Tibial artery (tissue), 4 donors: ENCODE results near the gene BAIAP2.

ENCODE experiments used
- DNase-seq, 2 donors: peaks; one replicate each; pipeline ENCODE4 v3.0.0-alpha.2; 2019
- H3K27ac ChIP-seq, 2 donors: fragments of 200-600 bp; sonication (generic) in 1 of 2; 1 replicate in 1 of 2; 2 replicates in 1 of 2; pipeline ENCODE4 v1.5.1; 2018 to 2019; ENCODE audit warnings: mild to moderate bottlenecking in 1 of 2
- H3K27me3 ChIP-seq, 2 donors: fragments of 200-600 bp; sonication (generic) in 1 of 2; one replicate each; pipeline versions ENCODE4 v1.5.1 to v1.6.0; 2016 to 2019
- H3K36me3 ChIP-seq, 3 donors: fragments of 200-600 bp; sonication (generic) in 2 of 3; one replicate each; pipeline ENCODE4 v1.5.1; 2016 to 2019; ENCODE audit warnings: mild to moderate bottlenecking in 2 of 3
- H3K4me1 ChIP-seq, 4 donors: fragments of 200-600 bp; sonication (generic) in 2 of 4; 1 replicate in 3 of 4; 2 replicates in 1 of 4; pipeline ENCODE4 v1.5.1; 2016 to 2019
- H3K4me3 ChIP-seq, 2 donors: fragments of 200-600 bp; sonication (generic) in 1 of 2; 1 replicate in 1 of 2; 2 replicates in 1 of 2; pipeline ENCODE4 v1.5.1; 2018 to 2019; ENCODE audit warnings: mild to moderate bottlenecking in 2 of 2
- H3K9me3 ChIP-seq, 3 donors: fragments of 200-600 bp; sonication (generic) in 1 of 3; one replicate each; pipeline ENCODE4 v1.5.1; 2016 to 2019
- intact Hi-C: fragments of 100-400 bp; cut with DNase I; formaldehyde crosslinking; loops from one replicate; pipeline ENCODE4 v1.15.0; 2023; ENCODE audit warnings: low total_unique reads
- TF ChIP-seq, protein P1 (sequence below), 2 experiments: fragments of 200-600 bp in 1 of 2; fragments of 450-650 bp in 1 of 2; IDR thresholded peaks; one replicate each; pipeline ENCODE4 v1.5.1; 2017 to 2019; ENCODE audit warnings: antibody characterized with exemption in 2 of 2, mild to moderate bottlenecking in 1 of 2, moderate library complexity in 1 of 2

Gene BAIAP2

DNA sequence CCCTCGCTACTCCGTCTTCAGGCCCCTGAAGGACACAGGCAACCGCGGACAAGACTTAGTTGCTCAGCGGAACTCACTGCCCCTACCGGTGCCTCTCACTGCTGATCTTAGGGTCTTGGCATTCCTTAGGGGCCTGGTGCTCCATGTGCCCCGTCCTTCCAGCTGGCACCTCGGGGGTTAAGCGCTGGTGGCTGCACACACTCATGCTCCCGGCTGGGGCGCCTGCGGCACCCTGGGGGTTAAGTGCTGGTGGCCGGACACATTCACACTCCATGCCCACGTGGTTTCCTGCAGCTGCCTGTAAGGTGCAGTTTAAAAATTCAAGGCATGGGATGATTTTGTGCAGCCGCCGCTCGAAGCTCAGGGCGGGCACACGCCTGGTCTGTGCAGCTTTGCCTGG is 45.1 kb downstream of the BAIAP2 start:
- no peak for DNase-seq
- H3K27me3 ChIP-seq, result peaks cover 0 to 34% of the 10 kb centered on the region in 2 donors
- intact Hi-C loops, result no loop called here
- H3K9me3 ChIP-seq, result no peaks in the 10 kb centered on the region
- H3K36me3 ChIP-seq, result peaks cover 0 to 4% (median 0%) of the 10 kb centered on the region in 3 donors
- peaks cover 0 to 15% (median 0%) of the 10 kb centered on the region in 4 donors for H3K4me1 ChIP-seq
- H3K4me3 ChIP-seq, result no peak overlapping the region
- TF ChIP-seq, protein P1, sequence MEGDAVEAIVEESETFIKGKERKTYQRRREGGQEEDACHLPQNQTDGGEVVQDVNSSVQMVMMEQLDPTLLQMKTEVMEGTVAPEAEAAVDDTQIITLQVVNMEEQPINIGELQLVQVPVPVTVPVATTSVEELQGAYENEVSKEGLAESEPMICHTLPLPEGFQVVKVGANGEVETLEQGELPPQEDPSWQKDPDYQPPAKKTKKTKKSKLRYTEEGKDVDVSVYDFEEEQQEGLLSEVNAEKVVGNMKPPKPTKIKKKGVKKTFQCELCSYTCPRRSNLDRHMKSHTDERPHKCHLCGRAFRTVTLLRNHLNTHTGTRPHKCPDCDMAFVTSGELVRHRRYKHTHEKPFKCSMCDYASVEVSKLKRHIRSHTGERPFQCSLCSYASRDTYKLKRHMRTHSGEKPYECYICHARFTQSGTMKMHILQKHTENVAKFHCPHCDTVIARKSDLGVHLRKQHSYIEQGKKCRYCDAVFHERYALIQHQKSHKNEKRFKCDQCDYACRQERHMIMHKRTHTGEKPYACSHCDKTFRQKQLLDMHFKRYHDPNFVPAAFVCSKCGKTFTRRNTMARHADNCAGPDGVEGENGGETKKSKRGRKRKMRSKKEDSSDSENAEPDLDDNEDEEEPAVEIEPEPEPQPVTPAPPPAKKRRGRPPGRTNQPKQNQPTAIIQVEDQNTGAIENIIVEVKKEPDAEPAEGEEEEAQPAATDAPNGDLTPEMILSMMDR (IDR thresholded peaks at IDR 0.05), result no peak
- H3K27ac ChIP-seq, result no peak overlapping the region

DNA sequence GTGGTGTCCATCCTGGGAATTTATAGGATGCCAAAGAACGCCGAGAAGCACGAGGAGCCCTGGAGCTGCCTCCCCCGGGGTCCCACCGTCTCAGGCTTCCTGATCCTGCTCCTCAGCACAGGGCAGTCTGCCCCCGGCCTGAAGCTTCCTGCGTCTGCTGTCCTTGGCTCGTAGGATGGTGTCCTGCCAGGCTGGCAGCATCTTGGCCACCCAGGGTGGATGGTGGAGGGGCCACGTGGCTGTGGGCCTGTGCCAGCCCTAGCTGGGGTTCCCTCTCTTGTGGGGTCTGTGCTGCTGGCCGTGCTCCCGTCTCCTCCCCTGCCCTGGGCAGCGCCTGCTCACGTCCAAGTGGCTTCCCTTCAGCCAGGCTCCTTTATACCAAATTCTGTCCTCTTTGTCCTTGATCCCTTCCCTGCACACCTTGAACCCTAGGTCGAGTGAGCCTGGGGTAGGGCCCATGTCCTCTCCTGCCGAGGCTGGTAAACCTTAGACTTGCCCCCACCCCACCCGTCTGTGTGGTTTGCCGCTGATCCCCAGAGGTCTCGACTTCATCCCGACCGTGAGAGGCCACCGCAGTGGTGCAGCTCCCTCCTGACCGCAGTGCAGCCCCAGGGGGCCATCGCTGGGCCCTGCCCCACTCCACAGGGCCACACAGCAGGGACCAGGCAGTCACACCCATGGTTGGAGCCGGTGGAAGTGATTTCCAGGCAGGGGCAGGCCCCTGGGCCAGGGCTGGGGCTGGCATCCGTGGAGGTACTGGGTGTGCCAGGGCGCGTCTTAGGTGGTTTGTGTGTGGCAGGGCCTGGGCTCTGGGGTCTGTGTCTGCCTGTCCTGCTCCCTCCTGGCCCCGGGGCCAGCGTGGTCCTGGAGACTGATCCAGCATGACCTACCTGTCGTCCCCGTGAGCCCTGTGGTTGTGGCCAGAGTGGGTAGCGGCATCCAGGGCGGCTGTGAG is 46.5 kb downstream of the BAIAP2 start:
- TF ChIP-seq, protein P1 (IDR thresholded peaks at IDR 0.05), result no peak
- DNase-seq, result no peak
- no peaks in the 10 kb centered on the region for H3K9me3 ChIP-seq
- H3K27ac ChIP-seq, result no peak overlapping the region
- peaks cover 0 to 15% (median 0%) of the 10 kb centered on the region in 4 donors for H3K4me1 ChIP-seq
- peaks cover 0 to 16% (median 0%) of the 10 kb centered on the region in 3 donors for H3K36me3 ChIP-seq
- peaks cover 0 to 27% of the 10 kb centered on the region in 2 donors for H3K27me3 ChIP-seq
- no peak overlapping the region for H3K4me3 ChIP-seq
- intact Hi-C loops, result no loop called here

DNA sequence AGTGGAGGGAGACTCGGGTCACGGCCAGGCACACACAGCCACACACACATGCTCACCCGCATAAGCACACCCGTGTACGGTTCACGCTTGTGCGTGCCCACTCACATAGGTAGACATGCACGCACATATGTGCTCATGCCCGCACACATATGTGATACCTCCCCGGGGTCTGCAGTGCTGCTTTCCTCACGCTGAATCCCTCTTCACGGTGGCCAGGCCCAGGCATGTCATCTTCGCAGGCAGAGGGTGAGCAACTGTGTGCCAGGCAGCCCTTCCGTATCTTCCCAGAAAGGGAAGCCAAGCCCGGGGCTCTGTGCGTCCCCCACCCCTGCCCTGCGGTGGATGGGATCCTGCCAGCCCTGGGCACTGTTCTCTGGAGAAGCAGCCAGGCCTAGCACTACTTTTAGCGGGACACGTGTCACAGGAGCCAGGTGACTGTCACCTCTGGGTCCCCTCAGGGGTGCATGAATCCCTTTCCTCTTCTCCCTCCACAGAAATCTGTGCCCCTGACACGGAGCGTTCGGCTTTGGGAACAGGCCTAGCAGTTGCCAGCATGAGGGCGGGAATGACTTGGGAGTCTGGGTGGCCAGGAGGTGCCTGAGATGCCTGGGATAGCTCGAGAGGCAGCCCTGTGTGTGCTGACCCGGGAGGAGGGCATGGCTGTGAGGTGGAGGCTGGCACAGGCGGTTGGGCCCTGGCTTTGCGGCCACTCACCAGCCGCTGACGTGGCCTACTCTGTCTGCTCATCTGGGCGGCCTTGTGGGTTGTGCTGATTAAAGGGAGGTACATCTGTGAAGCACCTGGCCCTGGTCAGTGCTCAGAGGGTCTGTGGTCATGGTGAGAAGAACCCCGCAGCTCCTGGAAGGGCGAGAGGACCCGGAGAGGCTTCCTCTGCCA is 47.5 kb downstream of the BAIAP2 start:
- peaks cover 0 to 15% (median 0%) of the 10 kb centered on the region in 4 donors for H3K4me1 ChIP-seq
- intact Hi-C loops, result no loop called here
- H3K4me3 ChIP-seq, result no peak overlapping the region
- H3K9me3 ChIP-seq, result no peaks in the 10 kb centered on the region
- DNase-seq, result no peak
- H3K27ac ChIP-seq, result no peak overlapping the region
- TF ChIP-seq, protein P1 (IDR thresholded peaks at IDR 0.05), result no peak
- H3K27me3 ChIP-seq, result peaks cover 0 to 22% of the 10 kb centered on the region in 2 donors
- H3K36me3 ChIP-seq, result peaks cover 0 to 25% (median 0%) of the 10 kb centered on the region in 3 donors

DNA sequence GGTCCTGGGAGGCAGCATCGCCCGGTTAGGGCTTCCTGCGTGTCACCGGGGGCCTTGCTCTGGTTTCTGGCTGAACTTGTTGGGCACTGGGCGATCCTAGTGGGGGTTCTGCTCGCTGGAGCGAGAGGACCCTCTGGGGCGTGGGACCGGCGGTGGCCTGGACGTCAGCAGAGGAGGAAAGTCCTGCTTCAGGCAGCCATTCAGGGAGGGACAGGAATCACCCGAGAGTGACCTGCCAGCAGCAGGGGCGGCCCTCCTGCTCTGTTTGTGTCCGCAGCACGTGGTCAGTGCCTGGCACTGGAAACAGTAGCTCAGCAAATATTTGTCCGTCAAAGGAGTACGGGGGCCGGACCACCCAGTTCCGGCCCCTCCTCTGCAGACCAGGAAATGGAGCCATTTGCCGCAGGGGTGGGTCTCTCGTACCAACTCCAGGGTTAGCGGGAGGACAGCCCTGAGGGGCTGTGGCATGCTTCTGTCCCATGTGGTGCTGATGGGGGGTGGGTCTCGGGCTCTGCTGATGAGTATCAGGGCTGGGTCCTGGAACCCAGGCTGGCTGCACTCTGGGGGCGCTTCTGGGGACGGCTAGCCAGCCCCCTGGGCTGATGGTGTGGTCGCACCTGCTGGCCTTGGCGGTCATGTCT is 48.3 kb downstream of the BAIAP2 start:
- Histone ChIP-seq H3K9me3 (no peaks in the 10 kb centered on the region), H3K4me1 (peaks cover 0 to 15% (median 0%) of the 10 kb centered on the region in 4 donors), H3K36me3 (peaks cover 0 to 34% (median 0%) of the 10 kb centered on the region in 3 donors), H3K27ac (no peak overlapping the region), H3K4me3 (no peak overlapping the region), H3K27me3 (peaks cover 0 to 22% of the 10 kb centered on the region in 2 donors)
- TF ChIP-seq, protein P1 (IDR thresholded peaks at IDR 0.05), result no peak
- DNase-seq, result no peak
- intact Hi-C loops, result no loop called here
